B cell (primary cell): ENCODE measurements around the gene VNN1.

Experiments
- EZH2 ChIP-seq: IDR thresholded peaks from 2 replicates; pipeline ENCODE4 v1.6.1; 2012; ENCODE audit warnings: borderline replicate concordance, low read depth, mild to moderate bottlenecking, moderate library complexity, low read length; ENCODE audit not compliant: insufficient read depth, poor library complexity, severe bottlenecking
- TF ChIP-seq, protein P1 (sequence below): fragments of 200-600 bp; IDR thresholded peaks from one replicate; pipeline ENCODE4 v1.8.0; 2022; ENCODE audit warnings: antibody characterized with exemption, mild to moderate bottlenecking

GRCh38 chr6:132715881-132716637 is 2.2 kb upstream of the VNN1 start:
- TF ChIP-seq, protein P1, sequence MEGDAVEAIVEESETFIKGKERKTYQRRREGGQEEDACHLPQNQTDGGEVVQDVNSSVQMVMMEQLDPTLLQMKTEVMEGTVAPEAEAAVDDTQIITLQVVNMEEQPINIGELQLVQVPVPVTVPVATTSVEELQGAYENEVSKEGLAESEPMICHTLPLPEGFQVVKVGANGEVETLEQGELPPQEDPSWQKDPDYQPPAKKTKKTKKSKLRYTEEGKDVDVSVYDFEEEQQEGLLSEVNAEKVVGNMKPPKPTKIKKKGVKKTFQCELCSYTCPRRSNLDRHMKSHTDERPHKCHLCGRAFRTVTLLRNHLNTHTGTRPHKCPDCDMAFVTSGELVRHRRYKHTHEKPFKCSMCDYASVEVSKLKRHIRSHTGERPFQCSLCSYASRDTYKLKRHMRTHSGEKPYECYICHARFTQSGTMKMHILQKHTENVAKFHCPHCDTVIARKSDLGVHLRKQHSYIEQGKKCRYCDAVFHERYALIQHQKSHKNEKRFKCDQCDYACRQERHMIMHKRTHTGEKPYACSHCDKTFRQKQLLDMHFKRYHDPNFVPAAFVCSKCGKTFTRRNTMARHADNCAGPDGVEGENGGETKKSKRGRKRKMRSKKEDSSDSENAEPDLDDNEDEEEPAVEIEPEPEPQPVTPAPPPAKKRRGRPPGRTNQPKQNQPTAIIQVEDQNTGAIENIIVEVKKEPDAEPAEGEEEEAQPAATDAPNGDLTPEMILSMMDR = no peak
- no peak for TF ChIP-seq EZH2
